Stimulated activated CD4-positive, alpha-beta T cell treated with anti-CD3 and anti-CD28 coated beads, Interleukin-15, amount 100 ng/mL, for 48 hours (primary cell): ENCODE data around the gene ANKRD17.

ENCODE experiments used
- DNase-seq, 2 donors: peaks; one replicate each; pipeline ENCODE4 v3.0.0-alpha.2; 2020; ENCODE audit warnings: low read depth in 2 of 2

ANKRD17 gene

DNA sequence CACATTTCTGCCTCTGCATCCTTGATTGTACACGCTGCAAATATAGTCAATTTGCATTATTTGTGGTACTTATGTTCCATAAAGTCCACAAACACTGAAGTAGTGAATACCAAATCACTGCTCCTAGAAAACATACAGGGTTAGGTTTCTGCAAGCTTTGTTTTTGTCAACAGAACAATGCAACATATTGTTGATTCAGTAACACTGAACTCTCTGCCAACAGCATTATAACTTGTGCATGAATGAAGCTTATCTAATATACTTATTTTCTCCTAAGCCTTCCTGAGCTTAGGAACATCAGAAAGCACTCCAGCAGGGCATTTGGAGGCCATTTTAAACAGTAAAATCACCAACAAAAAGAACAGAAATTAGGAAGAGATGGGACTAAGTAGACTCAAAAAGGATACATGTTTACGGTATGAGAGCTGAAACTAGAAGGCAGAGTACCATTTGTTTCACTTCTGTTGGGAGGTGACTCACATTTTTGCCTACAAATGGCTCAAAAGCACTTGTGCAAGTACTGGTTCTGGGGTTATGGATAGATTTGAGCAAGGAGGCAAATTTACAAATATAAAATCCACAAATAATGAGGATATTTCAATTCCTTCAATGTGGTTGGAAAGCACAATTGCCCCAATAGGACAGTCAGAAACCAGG is 203.2 kb downstream of the ANKRD17 start:
- no peak for DNase-seq

DNA sequence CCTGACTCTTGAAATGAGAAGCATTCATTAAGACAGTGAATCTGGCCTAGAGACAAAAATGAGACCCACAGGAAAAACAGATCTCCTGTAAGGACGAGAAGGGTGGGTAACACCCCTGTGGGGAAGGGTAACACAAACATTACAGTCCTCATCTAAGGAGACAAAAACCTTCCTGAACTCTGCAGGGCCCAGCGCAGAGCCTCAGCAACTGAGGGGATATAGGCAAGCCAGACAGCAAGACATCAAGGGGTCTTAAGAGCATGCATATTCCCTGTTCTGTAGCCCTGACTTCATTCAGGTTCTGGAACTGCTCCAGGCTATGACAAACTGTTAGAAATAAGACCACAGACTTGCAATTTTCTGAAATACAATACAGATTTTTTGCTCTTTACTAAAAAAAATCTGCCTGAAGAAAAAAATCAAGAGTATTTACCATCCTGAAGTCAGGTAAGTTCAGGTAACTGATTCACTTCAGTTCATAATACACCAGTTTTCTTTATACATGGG is 204.6 kb downstream of the ANKRD17 start:
- DNase-seq, result no peak

DNA sequence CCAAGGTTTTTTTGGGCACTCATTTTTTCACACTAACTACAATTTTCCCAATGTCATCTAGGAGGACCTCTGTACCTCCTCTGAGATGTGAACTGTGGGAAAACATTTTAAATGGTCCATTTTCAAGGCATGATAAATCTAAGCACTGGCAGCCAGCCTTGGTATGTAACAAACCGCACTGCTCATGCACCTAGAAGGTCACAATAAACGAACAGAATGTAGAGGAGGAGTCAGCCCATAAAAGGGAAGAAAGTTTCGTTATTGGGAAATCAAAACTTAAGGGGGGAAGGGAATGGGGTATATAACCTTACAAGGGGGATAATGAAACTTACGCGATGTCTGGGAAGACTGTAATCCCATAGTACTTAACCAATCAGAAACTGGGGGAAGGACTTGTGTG is 205.5 kb downstream of the ANKRD17 start:
- DNase-seq, result no peak

- no peak for DNase-seq
Observed at GRCh38 chr4:73051625-73052024, 207.0 kb downstream of the ANKRD17 start.

GRCh38 chr4:73045879-73046278 is 212.7 kb downstream of the ANKRD17 start:
- DNase-seq, result no peak

- no peak for DNase-seq
Observed at GRCh38 chr4:73037057-73037456, 221.5 kb downstream of the ANKRD17 start.

GRCh38 chr4:73036123-73036522 is 222.5 kb downstream of the ANKRD17 start:
- DNase-seq, result no peak

DNA sequence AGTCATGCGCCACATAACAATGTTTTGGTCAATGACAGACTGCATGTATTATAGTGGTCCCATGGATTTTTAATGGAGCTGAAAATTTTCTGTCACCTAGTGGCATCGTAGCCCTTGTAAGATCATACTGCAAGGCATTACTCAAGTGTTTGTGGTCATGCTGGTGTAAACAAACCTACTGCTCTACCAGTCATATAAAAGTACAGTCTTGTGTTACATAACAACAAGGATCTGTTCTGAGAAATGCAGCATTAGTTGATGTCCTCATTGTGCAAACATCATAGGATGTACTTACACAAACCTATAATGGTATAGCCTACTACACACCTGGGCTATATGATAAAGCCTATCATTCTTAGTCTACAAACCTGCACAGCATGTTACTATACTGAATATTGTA is 223.7 kb downstream of the ANKRD17 start:
- no peak for DNase-seq

DNA sequence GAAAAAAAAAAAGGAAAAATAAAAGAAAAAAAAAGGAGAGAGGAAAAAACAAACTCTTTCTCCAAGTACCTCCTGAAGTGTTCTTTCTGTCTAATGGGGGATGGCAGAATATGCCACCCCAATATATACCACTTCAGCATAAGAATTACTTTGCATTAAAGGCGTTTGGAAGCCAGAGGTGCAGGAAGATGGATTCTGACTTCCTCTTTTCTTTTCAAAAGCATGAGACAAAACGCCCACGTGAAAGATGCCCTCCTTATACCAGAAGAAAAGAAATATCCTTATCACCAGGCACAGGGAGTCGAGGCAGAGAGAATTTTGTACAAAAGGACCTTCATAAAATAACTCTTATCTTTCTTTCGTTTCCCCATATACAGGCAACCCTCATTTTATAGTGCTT is 230.0 kb downstream of the ANKRD17 start:
- no peak for DNase-seq
